HT1080 (cell line): ENCODE results near the gene ASIC5. TPM values are rescaled to one million over a fixed set of nuclear protein-coding genes. Genes with fewer than 3 reads are reported as not detected.

Experiments used
- DNase-seq: peaks from one replicate; pipeline ENCODE4 v3.0.0-alpha.2; 2015; ENCODE audit warnings: low read depth
- total RNA-seq: library from RNA; depleted of rRNA; stranded (reverse); fragments of >200 nt; shearing (Covaris generic); gene quantifications from 2 replicates; pipeline ENCODE4 v1.2.3, GENCODE V29; 2014

The ASIC5 gene
- total RNA-seq, 1 experiment from 2014 or later = not detected

DNA sequence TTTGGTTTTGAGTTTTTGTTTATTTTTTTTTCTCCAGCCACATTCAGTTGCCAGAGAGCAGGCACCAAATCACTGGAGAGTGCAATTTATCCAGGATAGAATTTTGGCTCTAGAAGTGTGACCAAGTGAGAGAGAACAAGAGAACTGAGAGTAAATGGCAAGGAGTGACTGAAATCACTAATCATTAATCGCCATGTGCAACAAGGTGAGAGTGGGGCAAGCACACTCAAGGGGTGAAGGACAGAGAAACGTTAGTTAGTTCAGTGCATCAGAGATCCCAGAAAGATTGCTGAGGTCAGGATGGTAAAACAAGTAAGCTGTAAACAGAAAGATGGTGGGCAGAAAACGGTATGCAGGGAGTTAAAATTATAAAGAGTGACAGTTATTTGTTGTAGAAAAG, 17.8 kb upstream of the ASIC5 start:
- no peak for DNase-seq

GRCh38 chr4:155881555-155881954, 15.5 kb upstream of the ASIC5 start:
- DNase-seq = no peak

DNA sequence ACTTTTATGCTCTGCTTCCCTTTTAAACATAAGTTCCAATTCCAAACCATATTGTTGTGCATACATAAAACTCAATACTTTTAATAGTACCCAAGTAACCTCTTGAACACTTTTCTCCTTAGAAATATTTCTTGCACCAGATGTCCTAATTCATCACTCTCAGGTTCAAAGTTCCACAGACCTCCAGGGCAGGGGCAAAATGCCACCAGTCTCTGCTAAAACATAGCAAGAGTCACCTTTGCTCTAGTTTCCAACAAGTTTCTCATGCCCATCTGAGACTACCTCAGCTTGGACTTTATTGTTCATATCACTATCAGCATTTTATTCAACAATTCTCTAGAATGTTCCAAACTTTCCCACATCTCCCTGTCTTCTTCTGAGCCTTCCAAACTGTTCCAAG, 13.7 kb upstream of the ASIC5 start:
- DNase-seq = no peak

DNA sequence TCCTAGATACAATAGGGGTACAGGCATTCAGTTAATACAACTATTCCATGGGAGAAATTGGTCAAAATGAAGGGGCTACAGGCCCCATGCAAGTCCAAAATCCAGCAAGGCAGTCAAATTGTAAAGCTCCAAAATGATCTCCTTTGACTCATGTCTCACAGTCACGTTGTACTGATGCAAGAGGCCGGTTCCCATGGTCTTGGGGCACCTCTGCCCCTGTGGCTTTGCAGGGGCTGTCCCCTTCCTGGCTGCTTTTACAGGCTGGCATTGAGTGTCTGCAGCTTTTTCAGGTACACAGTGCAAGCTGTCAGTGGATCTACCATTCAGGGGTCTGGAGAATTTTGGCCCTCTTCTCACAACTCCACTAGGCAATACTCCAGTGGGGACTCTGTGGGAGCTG, 12.5 kb upstream of the ASIC5 start:
- DNase-seq = no peak

GRCh38 chr4:155877971-155878370, 11.9 kb upstream of the ASIC5 start:
- no peak for DNase-seq

- no peak for DNase-seq
Observed at GRCh38 chr4:155875878-155876277, 9.8 kb upstream of the ASIC5 start.

- no peak for DNase-seq
Observed at GRCh38 chr4:155855897-155856296, 10.2 kb downstream of the ASIC5 start.

DNA sequence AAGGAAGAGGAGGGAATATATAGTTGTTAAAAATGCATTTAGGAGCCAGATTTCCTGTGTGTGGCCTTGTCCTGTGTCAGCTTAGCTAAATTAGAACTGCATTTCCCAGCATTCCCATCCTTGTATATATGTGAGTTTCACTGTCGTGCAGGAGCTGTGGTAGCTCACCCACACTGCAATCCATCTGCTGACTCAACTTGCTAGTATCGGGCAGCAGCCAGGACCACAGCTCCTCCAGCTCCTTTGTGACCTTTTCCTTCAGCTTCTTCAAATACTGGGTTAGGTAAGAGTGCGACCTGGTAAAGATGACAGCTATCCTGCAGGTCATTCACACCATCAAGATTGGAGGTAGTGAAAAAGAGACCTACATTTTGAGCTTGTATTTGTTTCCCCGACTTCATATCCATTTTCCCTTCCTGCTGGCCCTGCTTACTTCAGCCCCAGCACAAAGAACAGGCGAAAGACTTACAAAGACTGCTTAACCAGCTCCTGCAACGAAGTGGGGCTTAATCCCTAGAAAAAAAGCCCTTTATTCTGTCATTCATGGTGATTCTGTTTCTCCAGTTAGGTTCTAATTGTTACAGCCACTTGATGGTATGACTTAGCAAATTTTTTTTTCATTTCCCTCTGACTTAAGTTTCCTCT, 11.4 kb downstream of the ASIC5 start:
- peak; percentile 67 for DNase-seq

DNA sequence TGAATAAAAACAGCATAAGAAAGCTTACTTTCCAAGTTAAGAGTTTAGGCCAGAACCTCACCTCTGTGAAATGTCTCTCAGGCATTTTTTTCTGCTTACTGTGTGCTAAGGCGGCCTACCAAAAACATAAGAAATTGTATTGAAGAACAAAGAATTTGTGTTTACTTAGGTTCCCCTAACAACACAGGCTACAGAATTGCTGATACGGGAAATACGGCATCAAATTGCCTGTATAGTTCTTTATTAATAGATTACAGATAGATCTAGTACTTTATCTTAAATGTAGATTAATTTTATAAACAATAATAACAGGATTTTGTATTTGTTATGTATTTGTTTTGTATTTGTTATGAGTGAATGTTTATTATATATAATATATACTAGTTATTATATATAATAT, 12.9 kb downstream of the ASIC5 start:
- no peak for DNase-seq

DNA sequence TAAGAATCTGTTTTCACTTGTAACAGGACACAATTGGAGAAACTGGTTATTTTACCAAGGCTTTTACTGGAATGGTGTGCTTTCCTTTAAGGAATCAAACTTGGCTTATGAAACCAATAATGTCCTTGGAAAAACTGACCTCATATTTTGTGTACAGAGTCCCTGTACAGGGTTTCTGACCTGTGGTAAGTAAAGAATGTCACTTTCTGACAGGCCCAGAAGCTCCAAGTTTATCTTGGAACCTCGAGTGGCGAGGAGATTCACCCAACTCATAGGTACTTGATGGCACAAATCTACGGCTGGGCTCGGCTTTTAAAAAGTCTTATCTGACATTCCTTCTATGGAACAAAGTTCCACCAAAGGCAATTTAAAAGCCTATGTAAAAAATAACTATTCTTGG, 17.0 kb downstream of the ASIC5 start:
- DNase-seq = no peak

GRCh38 chr4:155846929-155847328, 19.1 kb downstream of the ASIC5 start:
- no peak for DNase-seq

- DNase-seq = no peak
Observed at GRCh38 chr4:155842080-155842479, 24.0 kb downstream of the ASIC5 start.

- DNase-seq = no peak
Observed at GRCh38 chr4:155837203-155837796, 28.8 kb downstream of the ASIC5 start.

- DNase-seq = no peak
Observed at GRCh38 chr4:155832664-155833063, 33.4 kb downstream of the ASIC5 start.

DNA sequence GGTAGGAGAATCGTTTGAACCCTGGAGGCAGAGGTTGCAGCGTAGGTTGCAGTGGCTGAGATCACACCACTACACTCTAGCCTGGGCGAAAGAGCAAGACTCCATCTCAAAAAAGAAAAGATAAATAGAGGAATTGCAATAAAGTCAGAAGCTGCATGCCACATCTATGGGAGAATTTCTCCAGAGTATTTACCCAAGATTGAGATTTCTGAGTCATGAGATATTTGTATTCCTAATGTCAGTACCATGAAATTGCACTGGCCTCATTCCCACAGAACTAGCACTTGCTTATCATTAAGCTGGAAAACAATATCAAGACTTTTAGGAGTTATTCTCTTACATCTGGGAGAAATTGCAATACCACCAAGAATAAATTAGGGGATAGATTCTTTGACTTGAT, 37.4 kb downstream of the ASIC5 start:
- DNase-seq = no peak

GRCh38 chr4:155822572-155822971, 43.5 kb downstream of the ASIC5 start:
- peak; percentile 7 for DNase-seq

DNA sequence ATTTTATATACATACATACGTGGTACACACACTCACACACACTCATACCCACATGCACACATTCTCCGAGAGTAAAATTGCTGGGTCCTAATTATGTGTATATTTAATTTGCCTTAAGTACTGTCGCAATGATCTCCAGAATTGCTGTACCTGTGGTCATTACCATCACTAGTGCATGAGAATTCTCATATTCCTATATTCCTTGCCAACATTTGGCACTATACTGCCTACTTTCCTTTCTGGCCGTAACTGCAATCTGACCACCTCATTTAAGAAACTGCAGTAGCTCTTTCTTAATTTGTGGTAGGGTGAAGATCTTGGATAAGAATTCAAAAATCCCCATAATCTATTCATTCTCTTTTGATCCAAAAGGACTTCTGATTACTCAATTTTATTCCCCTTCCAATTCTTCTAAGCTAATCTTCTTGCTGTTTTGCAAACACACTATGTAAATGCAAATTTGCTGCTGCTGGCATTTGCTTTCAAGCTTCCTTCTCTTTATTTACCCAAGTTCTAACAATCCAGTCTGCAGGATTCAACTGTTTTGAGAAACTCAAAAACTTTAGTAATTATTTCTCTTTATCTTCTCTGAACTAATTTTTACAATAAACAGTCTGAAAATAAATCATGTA, 45.1 kb downstream of the ASIC5 start:
- no peak for DNase-seq

- DNase-seq = no peak
Observed at GRCh38 chr4:155819066-155819465, 47.0 kb downstream of the ASIC5 start.

DNA sequence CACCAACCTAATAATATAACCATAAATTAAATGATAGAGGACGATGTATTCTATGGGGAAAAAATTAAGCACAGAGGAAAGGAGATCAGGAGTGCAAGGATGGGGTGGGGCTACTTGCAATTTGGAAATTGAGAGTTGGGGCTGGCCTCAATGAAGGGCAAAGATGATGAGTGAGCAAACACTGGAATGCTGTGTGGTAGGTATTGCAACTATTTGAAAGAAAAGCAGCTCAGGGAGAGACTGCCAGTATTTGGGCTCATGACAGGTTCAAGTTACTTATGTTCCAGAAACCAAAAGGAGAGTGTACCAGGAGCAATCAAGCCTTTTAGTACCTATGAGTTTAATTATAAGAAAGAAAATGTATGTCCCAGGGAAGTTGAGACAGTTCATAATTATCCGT, 47.4 kb downstream of the ASIC5 start:
- DNase-seq = no peak

DNA sequence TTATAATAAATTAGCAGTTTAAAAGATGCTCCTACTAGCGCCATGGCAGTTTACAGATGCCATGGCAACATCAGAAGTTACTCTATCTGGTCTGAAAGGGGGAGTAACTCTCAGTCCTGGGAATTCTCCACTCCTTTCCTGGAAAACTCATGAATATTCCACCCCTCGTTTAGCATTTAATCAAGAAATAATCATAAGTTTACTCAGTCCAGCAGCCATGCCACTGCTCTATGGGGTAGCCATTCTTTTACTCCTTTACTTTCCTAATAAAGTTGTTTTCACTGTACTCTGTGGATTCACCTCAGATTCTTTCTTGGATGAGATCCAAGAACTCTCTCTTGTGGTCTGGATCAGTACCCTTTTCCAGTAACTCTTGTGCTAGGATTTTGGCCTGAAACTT, 55.0 kb downstream of the ASIC5 start:
- no peak for DNase-seq

DNA sequence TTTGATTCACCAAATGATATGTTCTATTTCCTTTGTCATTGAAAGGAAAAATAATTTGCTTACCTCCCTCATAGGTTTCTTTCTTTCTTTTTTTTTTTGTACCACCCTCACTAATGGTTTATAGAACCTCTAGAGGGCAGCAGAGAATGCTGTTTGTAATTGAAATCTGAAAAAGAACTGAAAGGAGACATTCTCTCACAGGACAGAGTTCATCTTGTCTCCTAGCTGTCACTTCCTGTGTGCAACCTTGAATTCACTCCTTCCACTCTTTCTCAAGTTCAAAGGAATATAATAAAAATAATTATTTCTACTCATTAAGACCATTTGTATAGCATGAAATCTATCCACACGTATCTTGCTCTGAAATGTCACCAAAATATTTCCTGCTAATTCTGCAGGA, 56.2 kb downstream of the ASIC5 start:
- peak; percentile 81 for DNase-seq

DNA sequence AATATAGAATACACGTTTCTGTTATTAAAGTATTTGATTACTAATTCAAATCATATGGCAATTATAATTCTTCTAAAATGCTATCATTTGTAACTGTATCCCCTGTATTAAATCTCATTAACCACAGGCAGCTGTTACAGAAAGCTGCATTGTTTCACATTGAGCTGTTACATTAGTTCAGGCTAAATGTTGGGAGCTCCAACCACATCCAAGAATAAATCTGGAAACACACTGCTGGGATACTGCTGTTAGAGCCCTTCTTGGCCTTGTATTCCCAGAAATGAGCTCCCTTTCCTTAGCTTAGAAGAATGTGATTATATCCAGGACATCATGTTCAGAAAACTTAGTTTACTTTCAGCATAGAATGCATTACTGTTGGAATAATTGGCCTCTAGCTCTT, 59.1 kb downstream of the ASIC5 start:
- no peak for DNase-seq

- DNase-seq = peak; percentile 63
Observed at GRCh38 chr4:155805016-155805415, 61.1 kb downstream of the ASIC5 start.
